ENCODE results near the gene CFAP99.

- no peak for TF ChIP-seq EZH2 (IDR thresholded peaks at IDR 0.05)
- no peak for TF ChIP-seq POLR2AphosphoS5 (IDR thresholded peaks at IDR 0.05; ENCODE audit: borderline replicate concordance, low read depth, low read length)
- TF ChIP-seq FOXP2 (optimal IDR thresholded peaks at IDR 0.05; ENCODE audit: control extremely low read depth, extremely low read length, insufficient read depth): no peak
These were observed 88.5 kb downstream of the CFAP99 start for GRCh38 chr4:2507259-2507658.
